ENCODE results near the gene BICC1.
"Not testable (repeated sequence)": the region's sequence is repeated elsewhere in the genome, so short reads cannot be mapped to it uniquely, and the experiment has no call there.

BICC1 gene

GRCh38 chr10:58854811-58855210 lies 342.1 kb downstream of the BICC1 start:
- in situ Hi-C loops (cut with MboI; ENCODE audit: low pct_unique_long_range_greater_than_20kb, low sequenced_read_pairs), result no loop called here
- DNase-seq, result no peak

DNA sequence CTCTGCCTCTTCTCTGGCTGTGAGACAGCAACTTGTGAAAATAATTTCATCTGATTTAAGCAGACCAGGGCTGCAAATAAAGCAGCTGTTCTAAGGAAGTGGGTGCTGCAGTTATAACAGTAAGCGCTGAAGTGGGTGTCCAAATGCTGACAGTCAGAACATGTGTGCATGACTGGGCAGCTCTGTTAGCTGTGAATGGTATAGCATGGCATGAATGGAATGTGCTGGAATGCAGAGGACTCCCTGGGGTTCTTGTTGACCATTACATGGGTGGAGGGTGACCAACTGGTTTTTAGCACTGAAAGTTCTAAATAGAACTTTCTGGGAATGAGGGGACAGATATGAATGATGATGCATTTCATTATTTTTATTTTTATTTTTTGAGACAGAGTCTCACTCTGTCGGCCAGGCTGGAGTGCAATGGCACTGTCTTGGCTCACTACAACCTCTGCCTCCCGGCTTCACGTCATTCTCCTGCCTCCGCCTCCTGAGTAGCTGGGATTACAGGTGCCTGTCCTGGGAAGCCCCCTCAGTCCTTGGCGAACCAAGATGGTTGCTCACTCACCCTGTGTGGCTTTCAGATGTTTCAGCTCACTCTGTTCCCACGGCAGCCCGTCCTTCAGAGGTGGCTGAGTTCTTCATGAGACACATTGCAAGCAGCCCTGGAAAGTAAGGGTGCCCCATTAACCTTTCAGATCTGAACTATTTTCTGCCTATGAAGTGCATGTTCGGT lies 344.0 kb downstream of the BICC1 start:
- no peak for DNase-seq
- in situ Hi-C loops (cut with MboI; ENCODE audit: low pct_unique_long_range_greater_than_20kb, low sequenced_read_pairs), result no loop called here

GRCh38 chr10:58857251-58857805 lies 344.7 kb downstream of the BICC1 start:
- in situ Hi-C loops (cut with MboI; ENCODE audit: low pct_unique_long_range_greater_than_20kb, low sequenced_read_pairs), result no loop called here
- DNase-seq, result no peak

DNA sequence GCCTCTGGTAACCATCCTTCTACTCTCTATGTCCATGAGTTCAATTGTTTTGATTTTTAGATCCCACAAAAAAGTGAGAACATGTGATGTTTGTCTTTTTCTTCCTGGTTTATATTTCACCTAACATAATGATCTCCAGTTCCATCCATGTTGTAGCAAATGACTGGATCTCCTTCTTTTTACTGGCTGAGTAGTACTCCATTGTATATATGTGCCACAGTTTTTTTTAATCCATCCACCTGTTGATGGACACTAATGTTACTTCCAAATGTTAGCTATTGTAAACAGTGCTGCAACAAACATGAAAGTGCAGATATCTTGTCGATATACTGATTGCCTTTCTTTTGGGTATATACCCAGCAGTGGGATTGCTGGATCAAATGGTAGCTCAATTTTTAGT lies 345.5 kb downstream of the BICC1 start:
- in situ Hi-C loops (cut with MboI; ENCODE audit: low pct_unique_long_range_greater_than_20kb, low sequenced_read_pairs); DNase-seq: not testable (repeated sequence)

GRCh38 chr10:58859526-58859925 lies 346.9 kb downstream of the BICC1 start:
- no peak for DNase-seq
- in situ Hi-C loops (cut with MboI; ENCODE audit: low pct_unique_long_range_greater_than_20kb, low sequenced_read_pairs), result no loop called here

GRCh38 chr10:58867683-58868082 lies 355.0 kb downstream of the BICC1 start:
- DNase-seq, result no peak
- in situ Hi-C loops (cut with MboI; ENCODE audit: low pct_unique_long_range_greater_than_20kb, low sequenced_read_pairs), result no loop called here

DNA sequence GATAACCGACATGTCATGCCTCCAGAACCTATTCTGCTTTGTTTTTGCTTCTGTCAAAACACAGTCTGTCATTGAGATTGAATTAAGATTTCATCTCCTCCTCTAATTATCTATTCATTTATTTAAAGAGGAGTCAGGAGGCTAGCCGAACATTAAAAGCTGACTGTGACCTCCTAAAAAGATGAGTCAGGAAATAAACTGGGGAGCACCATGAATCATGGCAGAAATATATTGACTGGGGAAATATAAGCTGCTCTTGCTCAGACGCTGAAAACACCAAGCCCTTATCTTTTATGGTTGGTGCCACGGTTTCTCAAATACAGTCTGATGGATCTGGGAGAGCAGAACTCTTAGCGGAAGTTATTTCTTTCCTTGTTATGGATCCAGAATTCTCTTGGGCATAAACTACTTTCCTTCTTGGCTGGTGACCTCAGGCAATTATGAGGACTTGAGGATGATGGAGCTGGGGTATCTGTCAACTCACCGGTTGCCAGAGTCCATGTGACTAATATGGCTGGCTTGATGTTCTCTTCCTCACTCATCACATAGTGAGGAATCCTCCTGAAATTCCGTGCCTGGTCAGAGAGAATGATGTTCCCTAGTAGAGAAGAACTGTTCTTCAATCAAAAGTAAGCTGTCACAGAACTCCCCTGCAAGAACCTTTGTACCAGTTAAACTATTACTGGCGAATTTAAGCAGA lies 356.2 kb downstream of the BICC1 start:
- in situ Hi-C loops (cut with MboI; ENCODE audit: low pct_unique_long_range_greater_than_20kb, low sequenced_read_pairs), result no loop called here
- DNase-seq, result no peak

- no peak for DNase-seq
- in situ Hi-C loops (cut with MboI; ENCODE audit: low pct_unique_long_range_greater_than_20kb, low sequenced_read_pairs), result no loop called here
These were observed 357.4 kb downstream of the BICC1 start for GRCh38 chr10:58870070-58870469.

DNA sequence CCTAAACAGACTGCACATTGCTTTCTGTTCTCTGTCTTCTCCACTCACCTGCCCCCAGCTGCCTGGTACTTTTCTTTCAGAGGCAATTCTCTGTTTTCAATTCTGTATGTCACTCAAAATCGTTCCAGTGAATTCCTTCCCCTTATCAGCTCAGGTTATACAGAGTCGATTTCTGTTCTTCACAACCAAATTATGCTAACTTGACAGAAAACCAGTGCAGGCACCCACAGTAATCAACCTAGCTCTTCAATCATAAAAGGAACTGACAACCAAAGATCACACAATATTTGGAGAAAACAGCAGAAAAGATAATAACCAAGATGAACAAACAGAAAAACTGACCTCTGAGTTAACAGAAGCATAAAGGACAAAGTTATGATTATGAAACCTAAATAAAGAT lies 360.5 kb downstream of the BICC1 start:
- no peak for DNase-seq
- in situ Hi-C loops (cut with MboI; ENCODE audit: low pct_unique_long_range_greater_than_20kb, low sequenced_read_pairs), result no loop called here
